Measurements from ENCODE around the gene ZNF30.

GRCh38 chr19:34976611-34977010 lies 49.9 kb downstream of the ZNF30 start:
- no peak for TF ChIP-seq SUZ12 (IDR thresholded peaks at IDR 0.05; ENCODE audit: extremely low read depth, insufficient read depth, insufficient read length)
- no peak for TF ChIP-seq YY1 (IDR thresholded peaks at IDR 0.05; ENCODE audit: insufficient read depth, insufficient read length)
- no peak for TF ChIP-seq ZNF274 (IDR thresholded peaks at IDR 0.05; ENCODE audit: low read depth, low read length)
